HepG2 (cell line): ENCODE measurements around the gene RSPRY1. TPM values are rescaled to one million over a fixed set of nuclear protein-coding genes. Genes with fewer than 3 reads are reported as not detected.
A peak's percentile ranks its signal among the peaks of the same experiment; 100 is the strongest.

Source experiments
- FOXP4 ChIP-seq: sonication (generic); formaldehyde crosslinking; IDR thresholded peaks from 2 replicates; pipeline ENCODE4 v1.4.0; 2020; ENCODE audit warnings: missing genetic modification reagents
- HDAC1 ChIP-seq: sonication (generic); formaldehyde crosslinking; IDR thresholded peaks from 2 replicates; pipeline ENCODE4 v1.5.1; 2020; ENCODE audit warnings: mild to moderate bottlenecking, missing genetic modification reagents
- HDAC2 ChIP-seq: sonication (generic); formaldehyde crosslinking; IDR thresholded peaks from 2 replicates; pipeline ENCODE4 v1.4.0; 2020; ENCODE audit warnings: missing genetic modification reagents
- HNF4A ChIP-seq: sonication (generic); formaldehyde crosslinking; IDR thresholded peaks from 2 replicates; pipeline ENCODE4 v1.4.0; 2020; ENCODE audit warnings: missing genetic modification reagents
- POLR2A ChIP-seq, 2 experiments: IDR thresholded peaks; 2 replicates each; pipeline ENCODE4 v1.6.1; 2011; ENCODE audit warnings: low read depth in 2 of 2, low read length in 2 of 2, mild to moderate bottlenecking in 1 of 2, moderate library complexity in 1 of 2; ENCODE audit not compliant: insufficient read depth in 1 of 2
- POLR2AphosphoS5 ChIP-seq: IDR thresholded peaks from 2 replicates; pipeline ENCODE4 v1.6.1; 2012; ENCODE audit warnings: low read depth, low read length
- ZNF263 ChIP-seq: sonication (generic); formaldehyde crosslinking; IDR thresholded peaks from 2 replicates; pipeline ENCODE4 v1.4.0; 2020; ENCODE audit warnings: missing genetic modification reagents
- ZNF264 ChIP-seq: sonication (generic); formaldehyde crosslinking; IDR thresholded peaks from 2 replicates; pipeline ENCODE4 v1.4.0; 2020; ENCODE audit warnings: missing genetic modification reagents
- ZNF441 ChIP-seq: sonication (generic); formaldehyde crosslinking; IDR thresholded peaks from 2 replicates; pipeline ENCODE4 v1.7.0; 2021; ENCODE audit warnings: missing genetic modification reagents, borderline replicate concordance
- ZNF503 ChIP-seq: sonication (generic); formaldehyde crosslinking; IDR thresholded peaks from 2 replicates; pipeline ENCODE4 v1.4.0; 2020; ENCODE audit warnings: missing genetic modification reagents
- ZNF709 ChIP-seq: sonication (generic); formaldehyde crosslinking; IDR thresholded peaks from 2 replicates; pipeline ENCODE4 v1.5.0; 2020; ENCODE audit warnings: mild to moderate bottlenecking, missing genetic modification reagents
- polyA plus RNA-seq, 8 experiments: library from polyadenylated mRNA; depleted of rRNA in 3 of 8; stranded (reverse) in 7 of 8; unstranded in 1 of 8; fragments of >200 nt; fragmentation: Illumina TruSeq in 4 of 8; extraction: Trizol in 4 of 8; gene quantifications; 2 replicates each; pipeline versions ENCODE4 v1.2.1 to v1.2.3, GENCODE V29; 2011 to 2016; ENCODE audit warnings: low read depth in 4 of 8, missing spikeins in 1 of 8, mixed read lengths in 1 of 8; ENCODE audit not compliant: insufficient read depth in 1 of 8
- total RNA-seq, 5 experiments: library from RNA; depleted of rRNA; stranded (reverse); fragments of >200 nt; fragmentation: Illumina TruSeq; extraction: Trizol; gene quantifications; 2 replicates each; pipeline ENCODE4 v1.2.3, GENCODE V29; 2016; ENCODE audit warnings: low read depth in 1 of 5
- TF ChIP-seq, protein P1 (sequence below): sonication (generic); formaldehyde crosslinking; IDR thresholded peaks from 2 replicates; pipeline ENCODE4 v1.5.0; 2020; ENCODE audit warnings: mild to moderate bottlenecking, missing genetic modification reagents
- TF ChIP-seq, protein P2 (sequence below): sonication (generic); formaldehyde crosslinking; IDR thresholded peaks from 2 replicates; pipeline ENCODE4 v1.4.0; 2020; ENCODE audit warnings: missing genetic modification reagents

The RSPRY1 gene
- total and polyA plus RNA-seq, 2 of the 13 experiments (the other 11 are each of a cell fraction or from before 2014, with no cell fraction given): 53.4 to 61.0 TPM

GRCh38 chr16:57187902-57188710, 2.0 kb downstream of the RSPRY1 start (continued):
- peak; percentile 40; the same call in 1 of the 2 replicates for TF ChIP-seq POLR2AphosphoS5
- TF ChIP-seq, protein P1, sequence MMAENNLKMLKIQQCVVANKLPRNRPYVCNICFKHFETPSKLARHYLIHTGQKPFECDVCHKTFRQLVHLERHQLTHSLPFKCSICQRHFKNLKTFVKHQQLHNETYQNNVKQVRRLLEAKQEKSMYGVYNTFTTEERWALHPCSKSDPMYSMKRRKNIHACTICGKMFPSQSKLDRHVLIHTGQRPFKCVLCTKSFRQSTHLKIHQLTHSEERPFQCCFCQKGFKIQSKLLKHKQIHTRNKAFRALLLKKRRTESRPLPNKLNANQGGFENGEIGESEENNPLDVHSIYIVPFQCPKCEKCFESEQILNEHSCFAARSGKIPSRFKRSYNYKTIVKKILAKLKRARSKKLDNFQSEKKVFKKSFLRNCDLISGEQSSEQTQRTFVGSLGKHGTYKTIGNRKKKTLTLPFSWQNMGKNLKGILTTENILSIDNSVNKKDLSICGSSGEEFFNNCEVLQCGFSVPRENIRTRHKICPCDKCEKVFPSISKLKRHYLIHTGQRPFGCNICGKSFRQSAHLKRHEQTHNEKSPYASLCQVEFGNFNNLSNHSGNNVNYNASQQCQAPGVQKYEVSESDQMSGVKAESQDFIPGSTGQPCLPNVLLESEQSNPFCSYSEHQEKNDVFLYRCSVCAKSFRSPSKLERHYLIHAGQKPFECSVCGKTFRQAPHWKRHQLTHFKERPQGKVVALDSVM: peak; percentile 96
- TF ChIP-seq ZNF709 (CRISPR knock-in tag): peak; percentile 54; the same call in 1 of the 2 replicates
- TF ChIP-seq ZNF263 (CRISPR knock-in tag): 0 out of 2 replicates have a peak, but pooled peaks have one; percentile 21
- 0 out of 2 replicates have a peak, but pooled peaks have one; percentile 45 for TF ChIP-seq ZNF503 (CRISPR knock-in tag)
- 0 out of 2 replicates have a peak, but pooled peaks have one; percentile 30 for TF ChIP-seq HDAC1 (CRISPR knock-in tag)
- peak; percentile 31; the same call in 1 of the 2 replicates for TF ChIP-seq ZNF264
- peak in 1 of 2 experiments; percentile 53; a peak in 2 of 4 replicates for TF ChIP-seq POLR2A (IDR thresholded peaks at IDR 0.05; ENCODE audit: insufficient read depth in 1 of 2, low read depth in 2 of 2, low read length in 2 of 2)
- peak; percentile 52 for TF ChIP-seq HNF4A (CRISPR knock-in tag)
- TF ChIP-seq FOXP4: 0 out of 2 replicates have a peak, but pooled peaks have one; percentile 22
- TF ChIP-seq ZNF441 (CRISPR knock-in tag): peak; percentile 29; the same call in 1 of the 2 replicates
- TF ChIP-seq, protein P2, sequence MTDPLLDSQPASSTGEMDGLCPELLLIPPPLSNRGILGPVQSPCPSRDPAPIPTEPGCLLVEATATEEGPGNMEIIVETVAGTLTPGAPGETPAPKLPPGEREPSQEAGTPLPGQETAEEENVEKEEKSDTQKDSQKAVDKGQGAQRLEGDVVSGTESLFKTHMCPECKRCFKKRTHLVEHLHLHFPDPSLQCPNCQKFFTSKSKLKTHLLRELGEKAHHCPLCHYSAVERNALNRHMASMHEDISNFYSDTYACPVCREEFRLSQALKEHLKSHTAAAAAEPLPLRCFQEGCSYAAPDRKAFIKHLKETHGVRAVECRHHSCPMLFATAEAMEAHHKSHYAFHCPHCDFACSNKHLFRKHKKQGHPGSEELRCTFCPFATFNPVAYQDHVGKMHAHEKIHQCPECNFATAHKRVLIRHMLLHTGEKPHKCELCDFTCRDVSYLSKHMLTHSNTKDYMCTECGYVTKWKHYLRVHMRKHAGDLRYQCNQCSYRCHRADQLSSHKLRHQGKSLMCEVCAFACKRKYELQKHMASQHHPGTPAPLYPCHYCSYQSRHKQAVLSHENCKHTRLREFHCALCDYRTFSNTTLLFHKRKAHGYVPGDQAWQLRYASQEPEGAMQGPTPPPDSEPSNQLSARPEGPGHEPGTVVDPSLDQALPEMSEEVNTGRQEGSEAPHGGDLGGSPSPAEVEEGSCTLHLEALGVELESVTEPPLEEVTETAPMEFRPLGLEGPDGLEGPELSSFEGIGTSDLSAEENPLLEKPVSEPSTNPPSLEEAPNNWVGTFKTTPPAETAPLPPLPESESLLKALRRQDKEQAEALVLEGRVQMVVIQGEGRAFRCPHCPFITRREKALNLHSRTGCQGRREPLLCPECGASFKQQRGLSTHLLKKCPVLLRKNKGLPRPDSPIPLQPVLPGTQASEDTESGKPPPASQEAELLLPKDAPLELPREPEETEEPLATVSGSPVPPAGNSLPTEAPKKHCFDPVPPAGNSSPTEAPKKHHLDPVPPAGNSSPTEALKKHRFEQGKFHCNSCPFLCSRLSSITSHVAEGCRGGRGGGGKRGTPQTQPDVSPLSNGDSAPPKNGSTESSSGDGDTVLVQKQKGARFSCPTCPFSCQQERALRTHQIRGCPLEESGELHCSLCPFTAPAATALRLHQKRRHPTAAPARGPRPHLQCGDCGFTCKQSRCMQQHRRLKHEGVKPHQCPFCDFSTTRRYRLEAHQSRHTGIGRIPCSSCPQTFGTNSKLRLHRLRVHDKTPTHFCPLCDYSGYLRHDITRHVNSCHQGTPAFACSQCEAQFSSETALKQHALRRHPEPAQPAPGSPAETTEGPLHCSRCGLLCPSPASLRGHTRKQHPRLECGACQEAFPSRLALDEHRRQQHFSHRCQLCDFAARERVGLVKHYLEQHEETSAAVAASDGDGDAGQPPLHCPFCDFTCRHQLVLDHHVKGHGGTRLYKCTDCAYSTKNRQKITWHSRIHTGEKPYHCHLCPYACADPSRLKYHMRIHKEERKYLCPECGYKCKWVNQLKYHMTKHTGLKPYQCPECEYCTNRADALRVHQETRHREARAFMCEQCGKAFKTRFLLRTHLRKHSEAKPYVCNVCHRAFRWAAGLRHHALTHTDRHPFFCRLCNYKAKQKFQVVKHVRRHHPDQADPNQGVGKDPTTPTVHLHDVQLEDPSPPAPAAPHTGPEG (CRISPR knock-in tag): 0 out of 2 replicates have a peak, but pooled peaks have one; percentile 14
- 0 out of 2 replicates have a peak, but pooled peaks have one; percentile 20 for TF ChIP-seq HDAC2 (CRISPR knock-in tag)
